Hepatocyte (in vitro differentiated cells): Measurements from ENCODE around the gene SART3.

Experiments used
- EZH2 ChIP-seq: fragments of 200-600 bp; sonication (generic); IDR thresholded peaks from 2 replicates; pipeline ENCODE4 v1.6.1; 2016; ENCODE audit warnings: antibody characterized with exemption, mild to moderate bottlenecking, borderline replicate concordance
- EZH2phosphoT487 ChIP-seq: fragments of 200-600 bp; sonication (generic); IDR thresholded peaks from one replicate; pipeline ENCODE4 v1.6.1; 2018; ENCODE audit warnings: antibody characterized with exemption, mild to moderate bottlenecking, low read depth, moderate library complexity; ENCODE audit not compliant: unreplicated experiment, severe bottlenecking
- TF ChIP-seq, protein P1 (sequence below): fragments of 200-600 bp; sonication (generic); IDR thresholded peaks from 2 replicates; pipeline ENCODE4 v1.5.1; 2016; ENCODE audit warnings: antibody characterized with exemption, mild to moderate bottlenecking; ENCODE audit not compliant: poor library complexity

DNA sequence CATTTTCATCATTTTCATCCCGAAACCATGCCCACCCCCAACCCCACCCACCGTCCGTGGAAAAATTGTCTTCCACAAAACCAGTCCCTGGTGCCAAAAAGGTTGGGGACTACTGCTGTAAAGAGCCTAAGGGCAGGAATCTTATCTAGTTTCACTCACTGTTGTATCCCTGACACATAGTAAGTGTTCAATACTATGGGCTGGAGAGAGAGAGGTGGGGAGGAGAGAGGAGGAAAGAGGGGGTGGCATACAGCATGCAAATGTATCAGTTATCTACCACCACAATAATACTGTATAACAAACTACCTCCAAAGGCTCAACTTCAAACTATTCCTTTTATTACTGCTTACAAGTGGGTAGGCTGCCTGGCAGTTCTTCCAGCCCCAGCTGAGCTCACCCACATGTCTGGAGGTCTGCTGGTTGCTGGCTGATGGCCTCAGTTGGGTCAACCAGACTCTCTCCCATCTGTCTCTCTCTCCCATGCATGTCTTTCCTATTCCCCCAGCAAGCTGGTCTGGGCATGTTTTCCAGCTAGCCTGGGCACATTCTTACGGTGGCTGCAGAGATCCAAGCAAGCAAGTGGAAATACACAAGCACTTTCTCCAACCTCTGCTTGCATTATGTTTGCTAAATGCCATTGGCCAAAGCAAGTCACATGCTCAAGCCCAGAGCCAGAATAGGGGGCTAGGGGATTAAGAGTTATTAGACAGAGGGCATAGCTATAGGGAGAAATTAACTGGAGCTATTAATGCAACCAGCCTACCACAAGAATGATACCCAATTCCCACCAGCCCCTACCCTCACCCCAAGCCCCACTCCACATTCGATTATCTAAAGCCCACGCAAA, 77.5 kb downstream of the SART3 start:
- TF ChIP-seq, protein P1, sequence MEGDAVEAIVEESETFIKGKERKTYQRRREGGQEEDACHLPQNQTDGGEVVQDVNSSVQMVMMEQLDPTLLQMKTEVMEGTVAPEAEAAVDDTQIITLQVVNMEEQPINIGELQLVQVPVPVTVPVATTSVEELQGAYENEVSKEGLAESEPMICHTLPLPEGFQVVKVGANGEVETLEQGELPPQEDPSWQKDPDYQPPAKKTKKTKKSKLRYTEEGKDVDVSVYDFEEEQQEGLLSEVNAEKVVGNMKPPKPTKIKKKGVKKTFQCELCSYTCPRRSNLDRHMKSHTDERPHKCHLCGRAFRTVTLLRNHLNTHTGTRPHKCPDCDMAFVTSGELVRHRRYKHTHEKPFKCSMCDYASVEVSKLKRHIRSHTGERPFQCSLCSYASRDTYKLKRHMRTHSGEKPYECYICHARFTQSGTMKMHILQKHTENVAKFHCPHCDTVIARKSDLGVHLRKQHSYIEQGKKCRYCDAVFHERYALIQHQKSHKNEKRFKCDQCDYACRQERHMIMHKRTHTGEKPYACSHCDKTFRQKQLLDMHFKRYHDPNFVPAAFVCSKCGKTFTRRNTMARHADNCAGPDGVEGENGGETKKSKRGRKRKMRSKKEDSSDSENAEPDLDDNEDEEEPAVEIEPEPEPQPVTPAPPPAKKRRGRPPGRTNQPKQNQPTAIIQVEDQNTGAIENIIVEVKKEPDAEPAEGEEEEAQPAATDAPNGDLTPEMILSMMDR, result no peak
- TF ChIP-seq EZH2phosphoT487, result no peak
- TF ChIP-seq EZH2, result no peak
